Neural cell (in vitro differentiated cells): ENCODE measurements around the gene SPDYC. TPM values are rescaled to one million over a fixed set of nuclear protein-coding genes. Genes with fewer than 3 reads are reported as not detected.

Source experiments
- H2AFZ ChIP-seq: fragments of 200-600, 300-800 bp; sonication (generic), shearing (Covaris generic); 2 replicates; pipeline ENCODE4 v1.6.0; 2014; ENCODE audit warnings: low read depth, mild to moderate bottlenecking, antibody characterized with exemption, low read length, moderate library complexity
- H3F3A ChIP-seq: fragments of 200-600 bp; shearing (Covaris generic); 2 replicates; pipeline ENCODE4 v1.6.1; 2016; ENCODE audit warnings: mild to moderate bottlenecking, moderate library complexity, mixed read lengths, antibody characterized with exemption, low read length; ENCODE audit not compliant: insufficient read depth, poor library complexity, severe bottlenecking
- H3K27ac ChIP-seq: fragments of 200-600, 300-800 bp; sonication (generic), shearing (Covaris generic); 2 replicates; pipeline ENCODE4 v1.5.1; 2014; ENCODE audit warnings: mild to moderate bottlenecking, low read length, moderate library complexity
- H3K27me3 ChIP-seq: fragments of 300-800, 200-600 bp; sonication (generic), shearing (Covaris generic); 2 replicates; pipeline ENCODE4 v1.6.0; 2014; ENCODE audit warnings: mild to moderate bottlenecking, low read depth, low read length, moderate library complexity; ENCODE audit not compliant: insufficient read depth
- H3K36me3 ChIP-seq: fragments of 300-800, 200-600 bp; sonication (generic), shearing (Covaris generic); 2 replicates; pipeline ENCODE4 v1.5.1; 2014; ENCODE audit warnings: mild to moderate bottlenecking, antibody characterized with exemption, low read length, moderate library complexity; ENCODE audit not compliant: insufficient read depth
- H3K4me2 ChIP-seq: fragments of 300-800, 200-600 bp; sonication (generic), shearing (Covaris generic); 2 replicates; pipeline ENCODE4 v1.6.0; 2014; ENCODE audit warnings: mild to moderate bottlenecking, low read length
- H3K4me3 ChIP-seq: fragments of 300-800, 200-600 bp; sonication (generic), shearing (Covaris generic); 2 replicates; pipeline ENCODE4 v1.5.1; 2014; ENCODE audit warnings: mild to moderate bottlenecking, low read length, moderate library complexity
- H3K79me2 ChIP-seq: fragments of 200-600 bp; shearing (Covaris generic); replicated peaks from 2 replicates; pipeline ENCODE4 v1.6.0; 2014; ENCODE audit warnings: mild to moderate bottlenecking, low read length, moderate library complexity; ENCODE audit not compliant: insufficient read depth
- H3K9ac ChIP-seq: fragments of 300-800, 200-600 bp; sonication (generic), shearing (Covaris generic); 2 replicates; pipeline ENCODE4 v1.6.1; 2016; ENCODE audit warnings: mild to moderate bottlenecking, low read length, mixed read lengths
- H3K9me2 ChIP-seq: fragments of 200-600 bp; shearing (Covaris generic); 2 replicates; pipeline ENCODE4 v1.6.1; 2016; ENCODE audit warnings: mild to moderate bottlenecking, low read length, mixed read lengths; ENCODE audit not compliant: insufficient read depth
- H3K9me3 ChIP-seq: fragments of 200-600, 300-800 bp; sonication (generic), shearing (Covaris generic); 2 replicates; pipeline ENCODE4 v1.6.1; 2016; ENCODE audit warnings: mild to moderate bottlenecking, mixed run types, low read length, moderate library complexity, mixed read lengths
- H4K20me1 ChIP-seq: fragments of 200-600 bp; shearing (Covaris generic); 2 replicates; pipeline ENCODE4 v1.6.1; 2016; ENCODE audit warnings: mild to moderate bottlenecking, mixed run types; ENCODE audit not compliant: insufficient read depth
- CTCF ChIP-seq: fragments of 450-650 bp; IDR thresholded peaks from 2 replicates; pipeline ENCODE4 v1.5.1; 2014; ENCODE audit warnings: antibody characterized with exemption, mild to moderate bottlenecking, moderate library complexity; ENCODE audit not compliant: poor library complexity, severe bottlenecking
- EP300 ChIP-seq: fragments of 450-650 bp; conservative IDR thresholded peaks from 2 replicates; pipeline ENCODE4 v1.6.1; 2014; ENCODE audit warnings: antibody characterized with exemption, mild to moderate bottlenecking, moderate library complexity; ENCODE audit not compliant: poor library complexity, severe bottlenecking
- EZH2 ChIP-seq: fragments of 200-600, 300-800 bp; shearing (Covaris generic), sonication (generic); IDR thresholded peaks from 2 replicates; pipeline ENCODE4 v1.6.1; 2014; ENCODE audit warnings: antibody characterized with exemption, low read length, borderline replicate concordance, mild to moderate bottlenecking; ENCODE audit not compliant: insufficient read depth, poor library complexity, severe bottlenecking
- MXI1 ChIP-seq: fragments of 450-650 bp; conservative IDR thresholded peaks from 2 replicates; pipeline ENCODE4 v1.6.1; 2014; ENCODE audit warnings: antibody characterized with exemption, mild to moderate bottlenecking; ENCODE audit not compliant: poor library complexity, severe bottlenecking
- POLR2AphosphoS5 ChIP-seq: IDR thresholded peaks from 2 replicates; pipeline ENCODE4 v1.6.1; 2012
- RAD21 ChIP-seq: fragments of 450-650 bp; conservative IDR thresholded peaks from 2 replicates; pipeline ENCODE4 v1.6.1; 2014; ENCODE audit warnings: antibody characterized with exemption, mild to moderate bottlenecking, moderate library complexity
- REST ChIP-seq: IDR thresholded peaks from 2 replicates; pipeline ENCODE4 v1.6.1; 2012; ENCODE audit warnings: borderline replicate concordance
- SMC3 ChIP-seq: fragments of 450-650 bp; conservative IDR thresholded peaks from 2 replicates; pipeline ENCODE4 v1.6.1; 2014; ENCODE audit warnings: antibody characterized with exemption, mild to moderate bottlenecking, moderate library complexity; ENCODE audit not compliant: poor library complexity
- TAF1 ChIP-seq: IDR thresholded peaks from 2 replicates; pipeline ENCODE4 v1.6.1; 2012; ENCODE audit warnings: low read depth
- polyA plus RNA-seq: library from polyadenylated mRNA; depleted of rRNA; stranded (reverse); fragments of >200 nt; gene quantifications from 2 replicates; pipeline ENCODE4 v1.2.3, GENCODE V29; 2014

Gene SPDYC
- polyA plus RNA-seq, 1 donor from 2014 or later = not detected

GRCh38 chr11:65133724-65134123, 36.3 kb upstream of the SPDYC start:
- no peaks in the 10 kb centered on the region for H3K9me3 ChIP-seq
- peaks cover 5% of the 10 kb centered on the region for H3F3A ChIP-seq
- H4K20me1 ChIP-seq = no peaks in the 10 kb centered on the region
- H2AFZ ChIP-seq = peak overlapping the region; percentile 87
- peak overlapping the region; percentile 100 for H3K4me3 ChIP-seq
- H3K36me3 ChIP-seq = no peaks in the 10 kb centered on the region
- peak overlapping the region; percentile 97 for H3K9ac ChIP-seq
- TF ChIP-seq CTCF (no peak), REST (no peak), SMC3 (no peak), POLR2AphosphoS5 (no peak), MXI1 (no peak), EZH2 (no peak), RAD21 (no peak), TAF1 (no peak), EP300 (no peak)
- H3K27ac ChIP-seq = peak overlapping the region; percentile 98
- H3K4me2 ChIP-seq = peak overlapping the region; percentile 95
- H3K79me2 ChIP-seq = peaks cover 16% of the 10 kb centered on the region
- H3K9me2 ChIP-seq = no peaks in the 10 kb centered on the region
- no peaks in the 10 kb centered on the region for H3K27me3 ChIP-seq

GRCh38 chr11:65134240-65134951, 35.6 kb upstream of the SPDYC start, which contains the start of gene SYVN1:
Gene SYVN1, minus strand, starts transcription at chr11:65134519. Its CDS starts 918 bp downstream, at chr11:65133601.
- Histone ChIP-seq H3K79me2 (peaks cover 16% of the 10 kb centered on the region), H3K9me2 (no peaks in the 10 kb centered on the region), H2AFZ (peak within 1 kb of the TSS; percentile 87), H4K20me1 (no peaks in the 10 kb centered on the region), H3F3A (peaks cover 5% of the 10 kb centered on the region), H3K36me3 (no peaks in the 10 kb centered on the region), H3K27me3 (no peaks in the 10 kb centered on the region), H3K9ac (peak within 1 kb of the TSS; percentile 97), H3K4me3 (peak within 1 kb of the TSS; percentile 100), H3K27ac (peak within 1 kb of the TSS; percentile 98), H3K9me3 (no peaks in the 10 kb centered on the region), H3K4me2 (peak within 1 kb of the TSS; percentile 95)
- TF ChIP-seq REST (peak; percentile 29), EP300 (peak; percentile 76), MXI1 (peak; percentile 79), EZH2 (no peak), CTCF (peak; percentile 22), POLR2AphosphoS5 (peak; percentile 97), RAD21 (no peak), SMC3 (peak; percentile 20), TAF1 (peak; percentile 48)
